Esophagus squamous epithelium (tissue), 4 donors: ENCODE data around the gene TMEM151A.

ENCODE experiments used
- POLR2A ChIP-seq, 4 donors: fragments of 450-650 bp; IDR thresholded peaks; one replicate each; pipeline ENCODE4 v1.6.1; 2017; ENCODE audit warnings: antibody characterized with exemption in 4 of 4, mild to moderate bottlenecking in 4 of 4, moderate library complexity in 3 of 4
- TF ChIP-seq, protein P1 (sequence below), 6 experiments: fragments of 450-650 bp in 4 of 6; fragments of 200-600 bp in 2 of 6; sonication (generic) in 2 of 6; IDR thresholded peaks; one replicate each; pipeline ENCODE4 v1.5.1; 2016 to 2019; ENCODE audit warnings: antibody characterized with exemption in 6 of 6, mild to moderate bottlenecking in 4 of 6, moderate library complexity in 4 of 6

DNA sequence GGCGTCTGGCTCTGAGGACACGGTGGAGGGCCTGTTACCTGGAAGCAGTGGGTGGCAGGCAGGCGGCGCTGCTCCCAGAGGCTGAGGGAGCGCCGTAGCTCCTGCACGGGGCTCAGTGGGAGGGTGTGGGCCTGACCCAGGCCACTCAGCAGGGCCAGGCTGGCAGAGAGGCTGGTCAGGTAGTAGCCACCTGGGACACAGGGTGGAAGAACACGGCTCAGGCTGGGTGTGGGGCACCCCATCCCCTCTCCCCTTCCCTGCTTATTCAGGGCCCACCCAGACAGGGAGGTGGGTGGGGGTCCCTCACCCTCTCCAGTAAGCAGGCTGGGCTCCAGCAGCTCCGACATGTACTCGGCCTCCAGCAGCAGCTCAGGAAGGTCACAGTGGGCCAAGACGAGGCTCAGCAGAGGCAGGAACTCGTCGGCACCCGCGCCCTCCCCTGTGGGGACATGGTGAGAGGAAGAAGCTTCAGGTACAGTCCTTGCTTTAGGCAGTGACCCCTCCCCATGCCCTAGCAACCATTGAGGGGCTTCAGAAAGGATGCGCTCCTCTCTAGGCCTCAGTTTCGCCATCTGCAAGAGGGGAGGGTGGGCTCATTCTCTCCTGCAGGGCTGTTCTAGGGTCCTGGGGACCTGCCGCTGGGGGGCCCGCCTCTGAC, 41.7 kb downstream of the TMEM151A start:
- TF ChIP-seq, protein P1, sequence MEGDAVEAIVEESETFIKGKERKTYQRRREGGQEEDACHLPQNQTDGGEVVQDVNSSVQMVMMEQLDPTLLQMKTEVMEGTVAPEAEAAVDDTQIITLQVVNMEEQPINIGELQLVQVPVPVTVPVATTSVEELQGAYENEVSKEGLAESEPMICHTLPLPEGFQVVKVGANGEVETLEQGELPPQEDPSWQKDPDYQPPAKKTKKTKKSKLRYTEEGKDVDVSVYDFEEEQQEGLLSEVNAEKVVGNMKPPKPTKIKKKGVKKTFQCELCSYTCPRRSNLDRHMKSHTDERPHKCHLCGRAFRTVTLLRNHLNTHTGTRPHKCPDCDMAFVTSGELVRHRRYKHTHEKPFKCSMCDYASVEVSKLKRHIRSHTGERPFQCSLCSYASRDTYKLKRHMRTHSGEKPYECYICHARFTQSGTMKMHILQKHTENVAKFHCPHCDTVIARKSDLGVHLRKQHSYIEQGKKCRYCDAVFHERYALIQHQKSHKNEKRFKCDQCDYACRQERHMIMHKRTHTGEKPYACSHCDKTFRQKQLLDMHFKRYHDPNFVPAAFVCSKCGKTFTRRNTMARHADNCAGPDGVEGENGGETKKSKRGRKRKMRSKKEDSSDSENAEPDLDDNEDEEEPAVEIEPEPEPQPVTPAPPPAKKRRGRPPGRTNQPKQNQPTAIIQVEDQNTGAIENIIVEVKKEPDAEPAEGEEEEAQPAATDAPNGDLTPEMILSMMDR (IDR thresholded peaks at IDR 0.05): no peak
- TF ChIP-seq POLR2A (IDR thresholded peaks at IDR 0.05): no peak
